ENCODE measurements around the gene TGFBR3.

TGFBR3 gene

GRCh38 chr1:91851130-91852010, 34.6 kb downstream of the TGFBR3 start (continued):
- TF ChIP-seq REPIN1 (tag by site-specific recombination; IDR thresholded peaks at IDR 0.05; ENCODE audit: low read depth) (no peak), BCL11B (tag by site-specific recombination; IDR thresholded peaks at IDR 0.05; ENCODE audit: low read depth) (no peak)
- TF ChIP-seq, protein P1, sequence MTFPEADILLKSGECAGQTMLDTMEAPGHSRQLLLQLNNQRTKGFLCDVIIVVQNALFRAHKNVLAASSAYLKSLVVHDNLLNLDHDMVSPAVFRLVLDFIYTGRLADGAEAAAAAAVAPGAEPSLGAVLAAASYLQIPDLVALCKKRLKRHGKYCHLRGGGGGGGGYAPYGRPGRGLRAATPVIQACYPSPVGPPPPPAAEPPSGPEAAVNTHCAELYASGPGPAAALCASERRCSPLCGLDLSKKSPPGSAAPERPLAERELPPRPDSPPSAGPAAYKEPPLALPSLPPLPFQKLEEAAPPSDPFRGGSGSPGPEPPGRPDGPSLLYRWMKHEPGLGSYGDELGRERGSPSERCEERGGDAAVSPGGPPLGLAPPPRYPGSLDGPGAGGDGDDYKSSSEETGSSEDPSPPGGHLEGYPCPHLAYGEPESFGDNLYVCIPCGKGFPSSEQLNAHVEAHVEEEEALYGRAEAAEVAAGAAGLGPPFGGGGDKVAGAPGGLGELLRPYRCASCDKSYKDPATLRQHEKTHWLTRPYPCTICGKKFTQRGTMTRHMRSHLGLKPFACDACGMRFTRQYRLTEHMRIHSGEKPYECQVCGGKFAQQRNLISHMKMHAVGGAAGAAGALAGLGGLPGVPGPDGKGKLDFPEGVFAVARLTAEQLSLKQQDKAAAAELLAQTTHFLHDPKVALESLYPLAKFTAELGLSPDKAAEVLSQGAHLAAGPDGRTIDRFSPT (tag by site-specific recombination; IDR thresholded peaks at IDR 0.05): peak; percentile 25; the same call in 1 of the 2 replicates
- TF ChIP-seq, protein P2, sequence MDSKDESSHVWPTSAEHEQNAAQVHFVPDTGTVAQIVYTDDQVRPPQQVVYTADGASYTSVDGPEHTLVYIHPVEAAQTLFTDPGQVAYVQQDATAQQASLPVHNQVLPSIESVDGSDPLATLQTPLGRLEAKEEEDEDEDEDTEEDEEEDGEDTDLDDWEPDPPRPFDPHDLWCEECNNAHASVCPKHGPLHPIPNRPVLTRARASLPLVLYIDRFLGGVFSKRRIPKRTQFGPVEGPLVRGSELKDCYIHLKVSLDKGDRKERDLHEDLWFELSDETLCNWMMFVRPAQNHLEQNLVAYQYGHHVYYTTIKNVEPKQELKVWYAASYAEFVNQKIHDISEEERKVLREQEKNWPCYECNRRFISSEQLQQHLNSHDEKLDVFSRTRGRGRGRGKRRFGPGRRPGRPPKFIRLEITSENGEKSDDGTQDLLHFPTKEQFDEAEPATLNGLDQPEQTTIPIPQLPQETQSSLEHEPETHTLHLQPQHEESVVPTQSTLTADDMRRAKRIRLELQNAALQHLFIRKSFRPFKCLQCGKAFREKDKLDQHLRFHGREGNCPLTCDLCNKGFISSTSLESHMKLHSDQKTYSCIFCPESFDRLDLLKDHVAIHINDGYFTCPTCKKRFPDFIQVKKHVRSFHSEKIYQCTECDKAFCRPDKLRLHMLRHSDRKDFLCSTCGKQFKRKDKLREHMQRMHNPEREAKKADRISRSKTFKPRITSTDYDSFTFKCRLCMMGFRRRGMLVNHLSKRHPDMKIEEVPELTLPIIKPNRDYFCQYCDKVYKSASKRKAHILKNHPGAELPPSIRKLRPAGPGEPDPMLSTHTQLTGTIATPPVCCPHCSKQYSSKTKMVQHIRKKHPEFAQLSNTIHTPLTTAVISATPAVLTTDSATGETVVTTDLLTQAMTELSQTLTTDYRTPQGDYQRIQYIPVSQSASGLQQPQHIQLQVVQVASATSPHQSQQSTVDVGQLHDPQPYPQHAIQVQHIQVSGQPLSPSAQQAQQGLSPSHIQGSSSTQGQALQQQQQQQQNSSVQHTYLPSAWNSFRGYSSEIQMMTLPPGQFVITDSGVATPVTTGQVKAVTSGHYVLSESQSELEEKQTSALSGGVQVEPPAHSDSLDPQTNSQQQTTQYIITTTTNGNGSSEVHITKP (tag by site-specific recombination; IDR thresholded peaks at IDR 0.05): peak; percentile 96

DNA sequence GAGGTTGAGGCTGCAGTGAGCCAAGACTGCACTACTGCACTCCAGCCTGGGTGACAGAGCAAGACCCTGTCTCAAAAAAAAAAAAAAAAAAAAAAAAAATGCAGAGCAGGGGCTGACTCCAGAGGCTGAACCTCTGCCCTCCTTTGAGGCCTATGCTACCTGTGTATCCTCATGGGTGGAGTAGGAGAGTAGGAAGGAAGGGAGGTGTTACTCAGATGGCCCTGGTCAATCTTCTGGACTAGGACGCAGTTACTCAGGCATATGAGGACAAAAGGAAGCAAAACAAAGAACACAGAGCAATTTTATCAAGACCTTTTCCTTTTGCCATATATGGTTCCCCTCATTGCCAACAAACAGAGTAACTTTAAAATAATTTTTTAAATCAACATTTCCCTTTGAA, 35.2 kb downstream of the TGFBR3 start:
- peak overlapping the region; percentile 70 for H3K27ac ChIP-seq (ENCODE audit: extremely low read depth, low read depth, low read length)
- no peaks in the 10 kb centered on the region for H3K9me3 ChIP-seq (ENCODE audit: control insufficient read depth, insufficient read depth, low read depth, low read length)
- H3K36me3 ChIP-seq (ENCODE audit: control insufficient read depth in 2 of 2, insufficient read depth in 1 of 2, low read length in 2 of 2): no peaks in the 10 kb centered on the region
- no peak overlapping the region for H3K4me3 ChIP-seq (ENCODE audit: low read depth, low read length)
- ChIA-PET POLR2A (interaction anchor here (0.8 to 1.4 kb wide), 2 partner anchors 12 to 690 kb away, joined by 3 to 4 read pairs; no protein-coding TSS in a partner anchor), CTCF (interaction anchor here (0.8 to 1.4 kb wide), 3 partner anchors 14 to 33 kb away, joined by 3 to 8 read pairs (median 4); no protein-coding TSS in a partner anchor)
- TF ChIP-seq, protein P3, sequence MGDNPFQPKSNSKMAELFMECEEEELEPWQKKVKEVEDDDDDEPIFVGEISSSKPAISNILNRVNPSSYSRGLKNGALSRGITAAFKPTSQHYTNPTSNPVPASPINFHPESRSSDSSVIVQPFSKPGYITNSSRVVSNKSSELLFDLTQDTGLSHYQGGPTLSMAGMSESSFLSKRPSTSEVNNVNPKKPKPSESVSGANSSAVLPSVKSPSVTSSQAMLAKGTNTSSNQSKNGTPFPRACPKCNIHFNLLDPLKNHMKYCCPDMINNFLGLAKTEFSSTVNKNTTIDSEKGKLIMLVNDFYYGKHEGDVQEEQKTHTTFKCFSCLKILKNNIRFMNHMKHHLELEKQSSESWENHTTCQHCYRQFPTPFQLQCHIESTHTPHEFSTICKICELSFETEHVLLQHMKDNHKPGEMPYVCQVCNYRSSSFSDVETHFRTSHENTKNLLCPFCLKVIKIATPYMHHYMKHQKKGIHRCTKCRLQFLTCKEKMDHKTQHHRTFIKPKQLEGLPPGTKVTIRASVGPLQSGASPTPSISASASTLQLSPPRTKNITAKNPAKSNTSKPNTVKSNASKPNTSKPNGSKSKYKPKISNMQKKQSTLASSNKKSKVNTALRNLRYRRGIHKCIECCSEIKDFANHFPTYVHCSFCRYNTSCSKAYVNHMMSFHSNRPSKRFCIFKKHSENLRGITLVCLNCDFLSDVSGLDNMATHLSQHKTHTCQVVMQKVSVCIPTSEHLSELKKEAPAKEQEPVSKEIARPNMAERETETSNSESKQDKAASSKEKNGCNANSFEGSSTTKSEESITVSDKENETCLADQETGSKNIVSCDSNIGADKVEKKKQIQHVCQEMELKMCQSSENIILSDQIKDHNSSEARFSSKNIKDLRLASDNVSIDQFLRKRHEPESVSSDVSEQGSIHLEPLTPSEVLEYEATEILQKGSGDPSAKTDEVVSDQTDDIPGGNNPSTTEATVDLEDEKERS (tag by site-specific recombination; IDR thresholded peaks at IDR 0.05): no peak
- peak; percentile 63; the same call in 1 of the 2 replicates for TF ChIP-seq ZNF362 (tag by site-specific recombination; IDR thresholded peaks at IDR 0.05)
- peaks cover 14% of the 10 kb centered on the region for H3K4me1 ChIP-seq (ENCODE audit: control insufficient read depth, insufficient read depth, low read length)

- no peak overlapping the region for H3K27ac ChIP-seq (ENCODE audit: extremely low read depth, low read depth, low read length)
- ChIA-PET CTCF (interaction anchor here (0.6 to 1.1 kb wide), 2 partner anchors 309 to 682 kb away, joined by 3 read pairs; no protein-coding TSS in a partner anchor), POLR2A (interaction anchor here (0.6 kb wide), 1 partner anchor 319 kb away, joined by 4 read pairs; no protein-coding TSS in a partner anchor)
- no peaks in the 10 kb centered on the region for H3K9me3 ChIP-seq (ENCODE audit: control insufficient read depth, insufficient read depth, low read depth, low read length)
- peaks cover 29% of the 10 kb centered on the region for H3K4me1 ChIP-seq (ENCODE audit: control insufficient read depth, insufficient read depth, low read length)
- no peaks in the 10 kb centered on the region for H3K36me3 ChIP-seq (ENCODE audit: control insufficient read depth in 2 of 2, insufficient read depth in 1 of 2, low read length in 2 of 2)
- no peak overlapping the region for H3K4me3 ChIP-seq (ENCODE audit: low read depth, low read length)
- no peak for TF ChIP-seq ZNF544 (tag by site-specific recombination; IDR thresholded peaks at IDR 0.05)
- TF ChIP-seq ZNF335 (tag by site-specific recombination; conservative IDR thresholded peaks at IDR 0.05): no peak
- TF ChIP-seq, protein P4, sequence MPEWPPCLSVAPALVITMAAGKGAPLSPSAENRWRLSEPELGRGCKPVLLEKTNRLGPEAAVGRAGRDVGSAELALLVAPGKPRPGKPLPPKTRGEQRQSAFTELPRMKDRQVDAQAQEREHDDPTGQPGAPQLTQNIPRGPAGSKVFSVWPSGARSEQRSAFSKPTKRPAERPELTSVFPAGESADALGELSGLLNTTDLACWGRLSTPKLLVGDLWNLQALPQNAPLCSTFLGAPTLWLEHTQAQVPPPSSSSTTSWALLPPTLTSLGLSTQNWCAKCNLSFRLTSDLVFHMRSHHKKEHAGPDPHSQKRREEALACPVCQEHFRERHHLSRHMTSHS (tag by site-specific recombination; IDR thresholded peaks at IDR 0.05): no peak
- TF ChIP-seq BCL11A (tag by site-specific recombination; IDR thresholded peaks at IDR 0.05; ENCODE audit: low read depth): no peak
- no peak for TF ChIP-seq KLF8 (tag by site-specific recombination; IDR thresholded peaks at IDR 0.05)
- TF ChIP-seq ZNF571 (tag by site-specific recombination; IDR thresholded peaks at IDR 0.05): no peak
- TF ChIP-seq, protein P5, sequence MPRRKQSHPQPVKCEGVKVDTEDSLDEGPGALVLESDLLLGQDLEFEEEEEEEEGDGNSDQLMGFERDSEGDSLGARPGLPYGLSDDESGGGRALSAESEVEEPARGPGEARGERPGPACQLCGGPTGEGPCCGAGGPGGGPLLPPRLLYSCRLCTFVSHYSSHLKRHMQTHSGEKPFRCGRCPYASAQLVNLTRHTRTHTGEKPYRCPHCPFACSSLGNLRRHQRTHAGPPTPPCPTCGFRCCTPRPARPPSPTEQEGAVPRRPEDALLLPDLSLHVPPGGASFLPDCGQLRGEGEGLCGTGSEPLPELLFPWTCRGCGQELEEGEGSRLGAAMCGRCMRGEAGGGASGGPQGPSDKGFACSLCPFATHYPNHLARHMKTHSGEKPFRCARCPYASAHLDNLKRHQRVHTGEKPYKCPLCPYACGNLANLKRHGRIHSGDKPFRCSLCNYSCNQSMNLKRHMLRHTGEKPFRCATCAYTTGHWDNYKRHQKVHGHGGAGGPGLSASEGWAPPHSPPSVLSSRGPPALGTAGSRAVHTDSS (tag by site-specific recombination; IDR thresholded peaks at IDR 0.05): no peak
- TF ChIP-seq ZNF350 (tag by site-specific recombination; IDR thresholded peaks at IDR 0.05): no peak
- TF ChIP-seq SCRT1 (tag by site-specific recombination; IDR thresholded peaks at IDR 0.05; ENCODE audit: borderline replicate concordance): no peak
These were observed 38.1 kb downstream of the TGFBR3 start for GRCh38 chr1:91847851-91848250.
